Stimulated activated CD4-positive, alpha-beta T cell treated with anti-CD3 and anti-CD28 coated beads, TNF-alpha, amount 100 ng/mL, for 4 hours (primary cell): ENCODE results near the gene SAG.

ENCODE experiments used
- DNase-seq, 3 experiments: peaks; one replicate each; pipeline ENCODE4 v3.0.0-alpha.2; 2020; ENCODE audit warnings: low read depth in 3 of 3

Gene SAG

DNA sequence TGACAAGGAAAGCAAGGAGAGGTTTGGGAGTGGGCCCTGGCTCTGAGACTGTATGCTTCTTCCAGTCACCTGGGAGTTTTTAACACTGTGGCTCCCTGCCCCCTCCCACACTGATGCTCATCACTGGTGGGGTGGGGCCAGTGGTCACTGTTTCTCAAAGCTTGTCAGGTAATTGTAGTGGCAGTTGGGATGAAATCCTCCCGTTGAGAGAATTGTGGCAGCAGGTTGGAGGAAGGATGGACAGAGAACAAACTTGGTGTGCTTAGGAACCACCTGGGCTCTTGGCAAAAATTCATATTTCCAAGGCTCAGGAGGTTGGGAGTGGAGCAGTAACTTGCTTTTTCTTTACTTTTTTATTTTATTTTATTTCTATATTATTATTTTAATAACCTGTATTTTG is 71.8 kb downstream of the SAG start:
- DNase-seq = no peak

- no peak for DNase-seq
Observed at GRCh38 chr2:233380132-233380895, 72.7 kb downstream of the SAG start.

DNA sequence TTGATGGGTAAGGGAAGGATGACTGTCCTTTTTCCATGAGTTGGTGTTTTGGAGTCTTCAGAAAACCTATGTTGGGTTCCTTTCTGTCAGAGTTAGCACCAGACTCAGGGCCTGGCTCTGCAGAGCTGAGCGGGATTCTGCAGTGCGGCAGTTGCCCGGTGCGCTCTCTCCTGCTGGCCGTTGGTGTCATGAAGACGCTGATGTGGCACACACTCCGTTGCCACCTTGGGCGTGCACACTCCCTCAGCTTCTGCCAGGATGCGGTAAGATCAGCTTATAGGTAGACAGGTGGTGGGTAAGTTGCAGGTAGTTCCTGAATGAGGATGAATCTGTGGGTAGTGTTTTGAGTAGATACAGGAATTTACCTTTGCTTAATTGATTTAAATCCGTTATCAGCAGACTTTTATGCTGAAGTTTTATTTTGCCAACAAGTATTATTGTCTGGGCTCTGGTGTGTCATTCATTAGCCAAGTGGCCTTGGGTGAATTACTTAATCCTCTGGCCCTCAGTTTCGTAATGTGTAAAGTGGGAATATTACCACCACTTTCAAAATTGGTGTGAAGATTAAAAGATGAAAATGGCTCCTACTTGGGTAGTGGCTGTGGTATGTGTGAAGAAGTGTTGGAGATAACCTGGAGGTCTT is 73.5 kb downstream of the SAG start:
- no peak for DNase-seq

DNA sequence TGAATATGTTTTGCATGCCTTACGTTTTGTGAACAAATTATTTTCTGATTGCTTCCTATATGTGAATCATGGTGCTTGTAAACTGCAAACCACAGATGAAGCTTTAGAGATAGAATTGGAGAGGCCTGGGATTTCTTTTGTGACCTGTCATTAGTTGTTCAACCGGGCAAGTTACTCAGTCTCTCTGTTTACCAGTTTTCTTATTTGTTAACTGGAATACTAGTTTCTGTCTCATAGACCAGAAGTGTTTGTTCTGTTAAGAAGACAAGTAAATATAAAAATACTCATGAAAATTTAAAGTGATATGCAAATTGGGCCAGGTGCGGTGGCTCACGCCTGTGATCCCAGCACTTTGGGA is 74.0 kb downstream of the SAG start:
- DNase-seq = no peak

DNA sequence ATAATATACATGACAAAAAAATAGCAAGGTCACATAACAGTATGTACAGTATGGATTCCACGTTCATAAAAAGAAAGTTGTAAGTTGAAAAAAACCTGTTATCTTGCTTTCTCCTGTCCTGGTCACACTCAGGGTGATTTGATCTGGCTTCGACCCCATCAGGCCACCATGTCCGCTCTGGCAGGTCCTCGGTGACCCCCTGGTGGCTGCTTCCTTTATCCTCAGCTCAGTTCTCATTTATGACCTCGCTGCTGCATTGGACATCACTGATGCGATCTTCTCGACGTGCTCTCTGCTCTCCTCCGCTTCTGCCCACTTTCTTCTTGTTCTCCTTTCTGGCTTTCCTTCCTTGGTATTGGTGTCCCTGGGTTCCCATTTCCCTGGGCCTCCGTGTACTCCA is 76.4 kb downstream of the SAG start:
- DNase-seq = no peak

DNA sequence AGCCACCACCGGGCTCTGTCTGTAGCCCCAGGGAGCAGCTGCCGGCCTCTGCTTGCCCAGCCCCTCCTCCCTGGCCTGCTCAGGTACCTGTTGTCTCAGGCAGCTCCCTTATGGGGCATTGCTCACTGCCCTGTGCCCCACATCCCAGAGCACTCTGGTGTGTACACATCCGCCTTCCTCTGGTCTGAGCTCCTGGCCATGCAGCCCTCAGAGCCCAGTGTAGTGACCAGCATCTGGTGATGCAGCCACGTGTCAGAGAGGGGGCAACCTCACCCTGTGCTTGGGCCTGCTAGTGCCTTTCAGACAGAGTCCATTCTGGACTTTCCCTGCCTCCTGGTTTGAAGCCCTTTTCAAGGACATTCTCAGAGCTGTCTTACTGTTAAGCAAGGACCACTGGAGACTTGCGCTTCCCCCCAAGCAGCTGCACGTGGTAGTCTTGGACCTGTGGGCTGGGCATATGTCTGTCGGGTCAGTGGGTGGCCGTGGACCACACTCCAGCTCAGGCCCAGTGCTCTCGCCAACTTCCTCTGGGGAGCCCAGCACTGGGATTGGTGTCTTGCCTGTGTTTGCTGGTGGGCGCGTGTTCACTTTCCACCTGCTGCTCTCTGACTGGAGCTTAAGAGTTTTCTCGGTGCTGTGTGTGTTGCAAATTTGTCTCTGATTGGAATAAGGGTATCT is 77.3 kb downstream of the SAG start:
- DNase-seq = no peak

GRCh38 chr2:233385489-233386044 is 78.0 kb downstream of the SAG start:
- peak in 1 of 3 experiments; percentile 22 for DNase-seq

DNA sequence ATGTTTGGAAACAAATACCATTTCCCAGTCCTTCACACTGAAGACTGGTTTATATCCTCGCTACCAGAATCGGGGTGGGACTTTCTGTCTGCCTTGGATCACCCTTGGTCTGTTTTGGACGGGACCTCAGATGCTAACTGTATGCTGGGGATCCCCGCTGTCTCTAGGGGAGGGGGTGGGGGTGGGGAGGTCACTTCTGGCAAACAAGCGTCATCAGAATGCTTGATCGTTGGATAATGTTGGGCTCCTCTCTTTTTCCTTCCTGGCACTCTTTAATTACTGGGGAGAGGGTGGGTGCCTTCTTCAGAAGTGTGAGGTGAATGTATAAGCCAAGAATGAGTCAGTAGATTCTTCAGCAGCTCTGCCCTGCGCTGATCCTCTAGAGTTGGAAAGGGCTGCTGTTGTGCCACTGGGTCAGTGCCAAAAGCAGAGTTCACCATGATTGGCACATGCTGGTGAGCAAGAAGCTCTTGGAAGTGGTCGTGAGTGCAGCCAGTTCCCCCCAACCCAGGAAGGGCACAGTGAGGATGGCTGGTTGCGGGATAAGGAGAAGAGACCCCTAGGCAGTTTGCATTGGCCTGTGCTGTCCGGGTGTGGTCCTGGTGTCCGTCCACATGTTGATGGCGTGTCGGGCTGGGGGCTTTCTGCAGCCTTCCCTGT is 78.9 kb downstream of the SAG start:
- no peak for DNase-seq

DNA sequence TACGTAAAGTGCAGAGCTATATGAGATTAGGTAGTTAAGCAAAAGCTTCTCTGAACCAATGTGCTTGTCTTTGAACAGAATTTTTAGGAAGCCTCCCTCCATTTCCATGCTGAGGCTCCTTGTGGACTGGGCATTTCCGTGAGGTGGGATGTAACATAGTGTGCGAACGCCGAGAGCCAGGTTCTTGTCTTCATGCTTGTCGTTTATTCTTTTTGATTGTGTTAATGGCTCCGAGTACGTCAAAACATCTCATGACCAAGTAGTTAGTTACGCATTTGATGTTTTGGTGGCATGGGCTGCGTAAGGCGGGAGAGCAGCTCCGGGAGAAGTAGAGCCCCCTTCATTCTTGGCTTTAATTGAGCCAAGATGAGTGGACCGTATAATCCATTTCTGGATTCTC is 79.6 kb downstream of the SAG start:
- no peak for DNase-seq

DNA sequence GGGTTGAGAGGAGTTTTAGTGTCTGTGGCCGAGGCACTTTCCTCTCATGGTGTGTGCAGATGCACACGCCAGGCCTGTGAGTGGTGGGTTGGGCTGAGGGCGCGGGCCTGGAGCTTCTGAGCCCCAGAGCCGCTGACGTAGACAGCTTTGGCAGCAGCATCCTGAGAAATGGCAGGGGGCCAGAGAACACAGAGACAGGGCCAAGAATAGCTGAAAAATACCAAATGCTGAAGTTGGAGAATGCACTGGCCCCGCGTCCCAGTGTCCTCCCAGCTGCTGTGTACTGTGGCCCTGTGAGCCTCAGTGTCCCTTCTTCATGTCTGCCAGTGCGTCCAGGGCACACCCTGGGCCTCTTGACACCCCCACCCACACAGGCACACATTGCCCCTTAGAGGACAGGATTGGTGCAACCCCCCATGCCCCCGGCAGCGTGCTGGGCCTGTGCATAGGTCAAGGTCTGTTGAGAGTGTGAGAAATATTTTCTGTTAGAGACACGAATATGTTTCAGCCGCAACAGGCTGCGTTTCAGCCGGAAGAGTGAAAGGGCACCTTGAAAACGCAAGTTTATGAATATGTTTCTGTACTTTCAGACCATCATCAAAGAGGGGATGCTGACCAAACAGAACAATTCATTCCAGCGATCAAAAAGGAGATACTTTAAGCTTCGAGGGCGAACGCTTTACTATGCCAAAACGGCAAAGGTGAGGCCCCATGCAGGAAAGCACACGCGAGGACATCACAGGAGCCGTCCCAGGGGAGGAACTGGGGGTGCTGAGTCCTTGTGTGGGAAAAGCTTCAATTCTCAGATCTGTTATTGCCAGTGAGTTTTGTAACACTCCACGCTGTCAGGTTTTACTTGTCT is 80.3 kb downstream of the SAG start:
- no peak for DNase-seq

DNA sequence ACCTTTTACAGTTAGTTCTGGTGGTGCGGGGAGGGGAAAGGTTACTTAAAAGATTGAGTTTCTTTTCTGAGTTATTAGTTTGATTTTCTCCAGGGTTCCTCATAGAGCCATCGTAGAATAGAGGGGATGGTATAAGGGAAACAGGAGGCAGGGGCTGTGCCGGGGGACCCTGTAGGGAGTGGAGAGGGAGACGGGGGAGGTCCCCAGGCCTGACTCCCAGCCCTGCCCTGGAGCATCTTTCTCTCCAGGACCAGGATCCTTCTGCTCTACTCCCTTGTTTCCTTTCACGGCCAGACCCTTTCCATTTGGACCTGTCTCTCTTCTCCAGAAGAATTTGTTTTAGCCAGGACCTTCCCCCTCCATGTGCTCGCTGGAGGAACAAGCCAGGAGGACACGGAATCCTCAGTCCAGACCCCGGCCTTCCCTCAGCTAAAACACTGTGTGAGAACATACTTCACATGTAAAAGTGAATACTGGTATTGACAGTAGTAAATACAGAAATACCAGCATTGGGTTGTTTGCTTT is 82.0 kb downstream of the SAG start:
- DNase-seq = no peak

DNA sequence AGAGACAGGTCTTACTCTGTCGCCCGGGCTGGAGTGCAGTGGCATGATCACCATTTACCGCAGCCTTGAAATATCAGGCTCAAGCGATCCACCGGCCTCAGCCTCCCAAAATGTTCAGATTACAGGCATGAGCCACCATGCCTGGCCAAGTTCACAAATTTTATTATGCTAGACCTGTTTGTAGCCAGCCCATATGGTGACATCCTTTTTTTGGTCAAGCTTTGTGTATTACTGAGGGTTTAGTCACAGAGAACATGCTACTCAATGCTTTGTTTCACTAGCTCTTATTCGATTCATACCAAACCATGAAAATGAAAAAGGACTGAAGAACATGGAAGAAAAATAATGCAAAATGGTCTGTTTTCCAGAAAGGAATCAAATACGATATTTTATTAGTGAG is 88.1 kb downstream of the SAG start:
- DNase-seq = no peak
